ENCODE results near the gene VWA1.
A peak's percentile ranks its signal among the peaks of the same experiment; 100 is the strongest.

The VWA1 gene, protein sequence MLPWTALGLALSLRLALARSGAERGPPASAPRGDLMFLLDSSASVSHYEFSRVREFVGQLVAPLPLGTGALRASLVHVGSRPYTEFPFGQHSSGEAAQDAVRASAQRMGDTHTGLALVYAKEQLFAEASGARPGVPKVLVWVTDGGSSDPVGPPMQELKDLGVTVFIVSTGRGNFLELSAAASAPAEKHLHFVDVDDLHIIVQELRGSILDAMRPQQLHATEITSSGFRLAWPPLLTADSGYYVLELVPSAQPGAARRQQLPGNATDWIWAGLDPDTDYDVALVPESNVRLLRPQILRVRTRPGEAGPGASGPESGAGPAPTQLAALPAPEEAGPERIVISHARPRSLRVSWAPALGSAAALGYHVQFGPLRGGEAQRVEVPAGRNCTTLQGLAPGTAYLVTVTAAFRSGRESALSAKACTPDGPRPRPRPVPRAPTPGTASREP

DNA sequence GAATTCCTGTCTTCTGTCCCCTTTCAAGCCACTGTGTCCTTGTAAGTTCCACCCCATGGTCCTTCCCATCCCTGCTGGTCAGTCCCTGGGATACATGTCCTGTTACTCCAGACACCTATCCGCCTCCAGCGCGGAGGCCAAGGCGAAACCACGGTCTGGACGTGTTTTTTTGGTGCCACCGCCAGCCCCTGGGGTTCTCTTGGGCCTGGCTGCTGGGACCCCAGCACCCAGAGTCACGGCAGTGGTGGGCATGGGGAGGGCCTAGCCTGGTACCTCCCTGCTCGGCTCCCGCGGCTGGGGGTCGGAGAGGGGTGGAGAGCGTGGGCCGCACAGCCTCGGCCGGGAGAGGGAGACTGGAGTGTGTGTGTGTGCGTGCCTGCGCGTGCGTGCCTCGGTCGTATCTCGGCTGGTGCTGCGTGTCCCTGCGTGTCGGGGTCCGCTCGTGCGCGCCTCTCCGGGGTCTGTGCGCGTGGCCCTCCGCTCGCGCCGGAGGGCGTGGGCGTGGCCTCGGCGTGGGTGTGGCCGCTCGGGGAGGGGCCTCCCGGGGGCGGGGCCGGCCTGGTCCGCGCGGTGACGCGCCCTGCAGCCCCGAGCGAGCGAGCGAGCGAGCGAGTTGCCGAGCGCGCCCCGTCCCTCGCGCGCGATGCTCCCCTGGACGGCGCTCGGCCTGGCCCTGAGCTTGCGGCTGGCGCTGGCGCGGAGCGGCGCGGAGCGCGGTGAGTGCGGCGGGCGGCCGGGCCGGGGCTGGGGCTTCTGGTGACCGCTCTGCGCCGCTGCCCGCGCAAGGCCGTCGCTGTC, at the start of gene VWA1:
Gene VWA1, plus strand, starts transcription at position 585 of the 798 bp plus-strand sequence. Its CDS starts 59 bp downstream, at position 644.
- TF ChIP-seq, protein P1, sequence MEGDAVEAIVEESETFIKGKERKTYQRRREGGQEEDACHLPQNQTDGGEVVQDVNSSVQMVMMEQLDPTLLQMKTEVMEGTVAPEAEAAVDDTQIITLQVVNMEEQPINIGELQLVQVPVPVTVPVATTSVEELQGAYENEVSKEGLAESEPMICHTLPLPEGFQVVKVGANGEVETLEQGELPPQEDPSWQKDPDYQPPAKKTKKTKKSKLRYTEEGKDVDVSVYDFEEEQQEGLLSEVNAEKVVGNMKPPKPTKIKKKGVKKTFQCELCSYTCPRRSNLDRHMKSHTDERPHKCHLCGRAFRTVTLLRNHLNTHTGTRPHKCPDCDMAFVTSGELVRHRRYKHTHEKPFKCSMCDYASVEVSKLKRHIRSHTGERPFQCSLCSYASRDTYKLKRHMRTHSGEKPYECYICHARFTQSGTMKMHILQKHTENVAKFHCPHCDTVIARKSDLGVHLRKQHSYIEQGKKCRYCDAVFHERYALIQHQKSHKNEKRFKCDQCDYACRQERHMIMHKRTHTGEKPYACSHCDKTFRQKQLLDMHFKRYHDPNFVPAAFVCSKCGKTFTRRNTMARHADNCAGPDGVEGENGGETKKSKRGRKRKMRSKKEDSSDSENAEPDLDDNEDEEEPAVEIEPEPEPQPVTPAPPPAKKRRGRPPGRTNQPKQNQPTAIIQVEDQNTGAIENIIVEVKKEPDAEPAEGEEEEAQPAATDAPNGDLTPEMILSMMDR (IDR thresholded peaks at IDR 0.05; ENCODE audit: insufficient read depth, low read depth, low read length, missing control alignments), result no peak
- H3K4me3 ChIP-seq (ENCODE audit: low read length), result peak within 1 kb of the TSS; percentile 56
- DNase-seq (ENCODE audit: low read depth), result peak; percentile 79

DNA sequence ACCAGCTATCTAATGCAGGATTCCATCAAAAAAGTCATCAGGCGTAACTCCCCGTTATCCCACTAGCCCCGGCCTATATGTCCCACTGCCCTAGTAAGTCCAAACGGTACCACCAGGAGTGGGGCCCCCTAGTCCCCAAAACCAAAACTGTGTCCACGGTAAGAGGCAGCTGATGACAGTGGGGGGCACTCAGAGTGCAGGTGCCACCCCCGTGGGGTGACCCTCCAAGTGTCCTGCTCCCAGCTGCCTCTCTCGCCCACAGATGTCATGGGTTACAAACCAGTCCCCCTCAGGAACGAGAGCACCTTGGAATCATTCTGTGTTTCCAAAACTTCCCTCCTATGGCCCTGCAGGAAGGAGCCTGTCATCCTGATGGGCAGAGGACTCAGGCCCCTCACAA, 49.6 kb upstream of the VWA1 start:
- no peak for DNase-seq (ENCODE audit: low read depth)
- no peak overlapping the region for H3K4me3 ChIP-seq (ENCODE audit: low read length)
- TF ChIP-seq, protein P1 (IDR thresholded peaks at IDR 0.05; ENCODE audit: insufficient read depth, low read depth, low read length, missing control alignments), result no peak

DNA sequence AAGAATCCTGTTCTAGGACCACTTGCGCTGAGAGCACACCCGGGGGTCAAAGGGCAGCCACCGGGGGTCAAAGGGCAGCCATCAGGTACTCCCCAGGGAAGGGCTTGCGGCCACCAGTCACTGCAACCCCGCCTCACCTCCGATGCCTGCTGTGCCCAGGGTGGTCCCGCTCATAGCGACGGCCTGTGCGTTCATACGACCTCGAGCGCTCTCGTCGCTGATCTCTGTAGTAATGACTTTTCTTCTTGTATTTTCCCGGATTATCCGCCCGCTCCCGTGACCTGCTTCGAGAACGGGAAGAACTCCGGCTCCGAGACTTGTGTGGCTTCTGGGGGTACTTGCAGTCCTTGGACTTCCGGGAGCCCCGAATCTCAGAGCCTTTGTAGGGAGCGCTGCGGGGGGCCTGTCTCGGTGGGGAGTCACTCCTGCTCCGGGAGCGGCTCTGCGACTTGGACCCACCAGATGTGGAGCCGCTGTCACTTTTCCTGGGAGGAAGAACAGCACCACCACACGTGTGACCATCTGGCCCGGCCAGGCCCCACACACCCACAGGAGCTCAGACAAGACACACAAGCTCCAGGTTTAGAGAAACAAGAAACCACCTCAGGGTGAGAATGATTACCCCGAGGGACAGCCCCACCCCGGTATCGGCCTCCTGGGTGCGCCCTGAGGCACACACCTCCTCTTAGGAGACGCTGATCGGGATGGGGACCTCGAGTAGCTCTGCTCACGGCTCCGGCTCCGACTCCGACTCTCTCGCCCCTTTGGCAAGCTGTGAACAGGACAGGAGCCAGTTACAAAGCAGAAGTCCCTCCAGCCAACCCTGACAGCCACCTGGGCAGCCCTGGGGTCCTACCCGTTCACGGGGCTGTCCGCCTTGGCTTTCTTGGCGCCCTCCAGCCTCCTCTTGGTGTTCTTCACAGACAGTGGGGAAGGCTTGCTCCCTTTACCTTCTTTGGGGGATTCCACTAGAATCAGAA, 48.1 kb upstream of the VWA1 start:
- TF ChIP-seq, protein P1 (IDR thresholded peaks at IDR 0.05; ENCODE audit: insufficient read depth, low read depth, low read length, missing control alignments), result no peak

DNA sequence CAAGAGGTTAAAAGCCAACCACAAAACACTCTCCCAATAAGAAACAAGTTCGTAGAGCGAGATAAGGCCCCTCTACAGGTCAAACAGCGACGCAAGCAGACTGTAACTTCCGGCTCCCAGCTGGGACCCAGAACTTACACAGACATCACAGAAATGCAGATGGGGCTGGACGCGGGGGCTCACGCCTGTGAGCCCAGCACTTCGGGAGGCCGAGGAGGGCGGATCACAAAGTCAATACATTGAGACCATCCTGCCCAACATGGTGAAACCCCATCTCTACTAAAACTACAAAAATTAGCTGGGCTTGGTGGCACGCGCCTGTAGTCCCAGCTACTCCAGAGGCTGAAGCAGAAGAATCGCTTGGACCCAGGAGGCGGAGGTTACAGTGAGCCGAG, 47.4 kb upstream of the VWA1 start:
- H3K4me3 ChIP-seq (ENCODE audit: low read length), result no peak overlapping the region
- no peak for DNase-seq (ENCODE audit: low read depth)
- TF ChIP-seq, protein P1 (IDR thresholded peaks at IDR 0.05; ENCODE audit: insufficient read depth, low read depth, low read length, missing control alignments), result no peak

More for the DNA sequence above, 48.1 kb upstream of the VWA1 start:
- no peak overlapping the region for H3K4me3 ChIP-seq (ENCODE audit: low read length)
- DNase-seq (ENCODE audit: low read depth), result no peak

DNA sequence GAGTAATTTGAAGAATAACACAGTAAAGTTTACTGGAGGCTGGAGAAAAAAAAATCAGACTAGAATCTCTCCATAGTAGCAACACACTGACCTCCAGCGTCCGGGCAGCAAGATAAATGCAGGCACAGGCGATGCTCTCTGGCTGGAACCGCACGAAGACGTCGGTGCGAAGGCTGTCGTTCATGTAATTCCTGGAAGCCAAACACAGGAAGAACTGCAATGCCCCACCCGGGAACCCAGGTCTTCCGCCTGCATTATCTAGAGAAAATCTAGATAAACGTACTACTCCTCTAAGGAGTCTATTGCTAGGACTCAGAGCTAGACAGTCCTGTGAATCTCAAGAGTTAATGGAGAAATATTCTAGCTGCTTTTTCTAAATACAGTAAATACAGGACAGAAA, 44.8 kb upstream of the VWA1 start:
- DNase-seq (ENCODE audit: low read depth), result no peak
- no peak overlapping the region for H3K4me3 ChIP-seq (ENCODE audit: low read length)
- TF ChIP-seq, protein P1 (IDR thresholded peaks at IDR 0.05; ENCODE audit: insufficient read depth, low read depth, low read length, missing control alignments), result no peak

DNA sequence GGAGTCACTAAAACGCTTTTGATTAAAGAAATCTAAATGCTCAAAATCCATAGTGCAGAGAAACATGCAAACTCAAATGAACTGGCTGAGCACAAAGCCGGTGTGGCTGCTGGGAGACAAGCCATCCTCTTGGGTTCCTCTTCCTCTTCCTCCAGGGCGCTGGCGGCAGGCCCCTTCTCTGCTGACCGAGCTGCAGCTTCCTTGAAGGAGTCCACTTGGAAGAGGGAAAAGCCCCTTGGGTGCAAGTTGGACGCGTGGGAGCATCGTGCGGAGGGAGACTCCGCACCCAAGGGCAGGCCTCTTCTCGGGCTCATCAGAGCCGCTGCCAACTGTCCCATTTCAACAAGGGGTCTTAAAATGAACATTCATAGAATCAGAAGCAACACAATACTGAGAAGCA, 44.3 kb upstream of the VWA1 start:
- no peak overlapping the region for H3K4me3 ChIP-seq (ENCODE audit: low read length)
- DNase-seq (ENCODE audit: low read depth), result no peak
- TF ChIP-seq, protein P1 (IDR thresholded peaks at IDR 0.05; ENCODE audit: insufficient read depth, low read depth, low read length, missing control alignments), result no peak

Measured in epithelial cell of esophagus (primary cell).